Astrocyte (in vitro differentiated cells and primary cell): Measurements from ENCODE around the gene TUBA4B.

Source experiments
- EZH2 ChIP-seq: IDR thresholded peaks from 2 replicates; pipeline ENCODE4 v1.6.1; 2012; ENCODE audit warnings: mild to moderate bottlenecking, low read length, inconsistent platforms; ENCODE audit not compliant: insufficient read depth
- TF ChIP-seq, protein P1 (sequence below): IDR thresholded peaks from 2 replicates; pipeline ENCODE4 v1.5.1; 2011; ENCODE audit warnings: low read depth, mild to moderate bottlenecking, inconsistent platforms, low read length, moderate library complexity; ENCODE audit not compliant: insufficient read depth

DNA sequence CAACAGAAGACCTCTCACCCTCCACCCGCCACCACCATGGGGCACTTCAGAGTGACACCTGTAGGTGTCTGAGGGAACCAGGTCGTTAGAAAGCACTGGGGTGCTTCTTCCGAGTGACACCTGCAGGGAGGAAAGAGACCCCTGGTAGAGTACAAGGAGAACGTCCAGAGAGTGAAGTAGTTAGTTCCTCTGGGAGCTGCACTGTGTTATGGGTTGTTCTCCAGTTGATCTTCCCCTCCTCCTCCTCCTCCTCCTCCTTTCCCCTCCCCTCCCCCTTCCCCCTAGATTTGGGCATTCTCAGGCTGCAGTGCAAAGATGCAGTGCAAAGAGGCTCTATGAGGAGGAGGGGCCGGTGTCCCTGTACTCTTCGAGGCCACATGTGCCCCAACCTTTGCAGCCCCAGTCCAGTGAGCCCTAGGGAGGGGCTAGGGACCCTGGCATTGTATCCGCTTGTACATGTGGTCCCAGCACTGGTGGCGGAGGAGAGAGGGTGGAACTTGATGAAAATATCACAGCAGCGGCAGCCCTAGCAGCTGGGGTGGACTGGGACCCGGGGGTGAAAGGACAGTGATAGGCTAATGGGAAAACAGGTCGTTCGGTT is 27.0 kb downstream of the TUBA4B start:
- TF ChIP-seq, protein P1, sequence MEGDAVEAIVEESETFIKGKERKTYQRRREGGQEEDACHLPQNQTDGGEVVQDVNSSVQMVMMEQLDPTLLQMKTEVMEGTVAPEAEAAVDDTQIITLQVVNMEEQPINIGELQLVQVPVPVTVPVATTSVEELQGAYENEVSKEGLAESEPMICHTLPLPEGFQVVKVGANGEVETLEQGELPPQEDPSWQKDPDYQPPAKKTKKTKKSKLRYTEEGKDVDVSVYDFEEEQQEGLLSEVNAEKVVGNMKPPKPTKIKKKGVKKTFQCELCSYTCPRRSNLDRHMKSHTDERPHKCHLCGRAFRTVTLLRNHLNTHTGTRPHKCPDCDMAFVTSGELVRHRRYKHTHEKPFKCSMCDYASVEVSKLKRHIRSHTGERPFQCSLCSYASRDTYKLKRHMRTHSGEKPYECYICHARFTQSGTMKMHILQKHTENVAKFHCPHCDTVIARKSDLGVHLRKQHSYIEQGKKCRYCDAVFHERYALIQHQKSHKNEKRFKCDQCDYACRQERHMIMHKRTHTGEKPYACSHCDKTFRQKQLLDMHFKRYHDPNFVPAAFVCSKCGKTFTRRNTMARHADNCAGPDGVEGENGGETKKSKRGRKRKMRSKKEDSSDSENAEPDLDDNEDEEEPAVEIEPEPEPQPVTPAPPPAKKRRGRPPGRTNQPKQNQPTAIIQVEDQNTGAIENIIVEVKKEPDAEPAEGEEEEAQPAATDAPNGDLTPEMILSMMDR: no peak
- TF ChIP-seq EZH2: no peak
